ENCODE results near the gene PRMT1.

DNA sequence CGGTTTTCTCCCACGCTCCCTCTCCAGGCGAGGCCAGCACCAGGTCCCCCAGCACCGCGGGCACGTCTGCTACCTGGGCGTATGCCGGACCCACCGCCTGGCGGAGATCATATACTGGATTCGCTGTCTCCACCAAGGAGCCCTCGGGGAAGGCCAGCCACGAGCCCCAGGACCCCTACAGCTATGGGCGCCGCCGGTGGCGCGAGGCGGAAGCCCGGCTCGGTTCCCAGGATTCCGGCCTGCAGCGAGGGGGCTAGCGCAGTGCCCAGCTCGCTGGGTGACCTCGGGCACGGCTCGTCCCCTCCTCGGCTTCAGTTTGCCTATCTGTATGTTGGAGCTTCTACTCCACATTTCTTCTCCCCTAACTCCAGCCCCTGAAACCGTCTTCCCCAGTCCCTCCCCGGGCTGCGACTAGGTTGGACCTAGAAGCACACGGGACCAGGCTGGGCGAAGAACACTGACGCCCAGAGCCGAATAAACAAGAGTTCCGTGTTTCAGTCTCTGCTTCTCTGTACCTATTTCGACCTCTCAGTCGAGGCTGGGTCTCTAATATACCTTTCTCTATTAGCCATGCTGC, 13.1 kb downstream of the PRMT1 start:
- TF ChIP-seq, protein P1, sequence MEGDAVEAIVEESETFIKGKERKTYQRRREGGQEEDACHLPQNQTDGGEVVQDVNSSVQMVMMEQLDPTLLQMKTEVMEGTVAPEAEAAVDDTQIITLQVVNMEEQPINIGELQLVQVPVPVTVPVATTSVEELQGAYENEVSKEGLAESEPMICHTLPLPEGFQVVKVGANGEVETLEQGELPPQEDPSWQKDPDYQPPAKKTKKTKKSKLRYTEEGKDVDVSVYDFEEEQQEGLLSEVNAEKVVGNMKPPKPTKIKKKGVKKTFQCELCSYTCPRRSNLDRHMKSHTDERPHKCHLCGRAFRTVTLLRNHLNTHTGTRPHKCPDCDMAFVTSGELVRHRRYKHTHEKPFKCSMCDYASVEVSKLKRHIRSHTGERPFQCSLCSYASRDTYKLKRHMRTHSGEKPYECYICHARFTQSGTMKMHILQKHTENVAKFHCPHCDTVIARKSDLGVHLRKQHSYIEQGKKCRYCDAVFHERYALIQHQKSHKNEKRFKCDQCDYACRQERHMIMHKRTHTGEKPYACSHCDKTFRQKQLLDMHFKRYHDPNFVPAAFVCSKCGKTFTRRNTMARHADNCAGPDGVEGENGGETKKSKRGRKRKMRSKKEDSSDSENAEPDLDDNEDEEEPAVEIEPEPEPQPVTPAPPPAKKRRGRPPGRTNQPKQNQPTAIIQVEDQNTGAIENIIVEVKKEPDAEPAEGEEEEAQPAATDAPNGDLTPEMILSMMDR (IDR thresholded peaks at IDR 0.05 in 2 of 3, conservative IDR thresholded peaks at IDR 0.05 in 1 of 3; ENCODE audit: insufficient read depth in 2 of 3, low read depth in 1 of 3, low read length in 3 of 3), result no peak
- no peak for TF ChIP-seq TARDBP (IDR thresholded peaks at IDR 0.05)
- no peak for TF ChIP-seq ZBTB33 (CRISPR knock-in tag; IDR thresholded peaks at IDR 0.05)
- no peak for TF ChIP-seq ZNF274 (IDR thresholded peaks at IDR 0.05; ENCODE audit: borderline replicate concordance, low read depth, low read length)
